CD1c-positive myeloid dendritic cell (primary cell): ENCODE measurements around the gene NET1.
"Not testable (repeated sequence)": the region's sequence is repeated elsewhere in the genome, so short reads cannot be mapped to it uniquely, and the experiment has no call there.

Experiments used
- DNase-seq: peaks from one replicate; pipeline ENCODE4 v3.0.0-alpha.2; 2016; ENCODE audit errors: extremely low spot score

Gene NET1

DNA sequence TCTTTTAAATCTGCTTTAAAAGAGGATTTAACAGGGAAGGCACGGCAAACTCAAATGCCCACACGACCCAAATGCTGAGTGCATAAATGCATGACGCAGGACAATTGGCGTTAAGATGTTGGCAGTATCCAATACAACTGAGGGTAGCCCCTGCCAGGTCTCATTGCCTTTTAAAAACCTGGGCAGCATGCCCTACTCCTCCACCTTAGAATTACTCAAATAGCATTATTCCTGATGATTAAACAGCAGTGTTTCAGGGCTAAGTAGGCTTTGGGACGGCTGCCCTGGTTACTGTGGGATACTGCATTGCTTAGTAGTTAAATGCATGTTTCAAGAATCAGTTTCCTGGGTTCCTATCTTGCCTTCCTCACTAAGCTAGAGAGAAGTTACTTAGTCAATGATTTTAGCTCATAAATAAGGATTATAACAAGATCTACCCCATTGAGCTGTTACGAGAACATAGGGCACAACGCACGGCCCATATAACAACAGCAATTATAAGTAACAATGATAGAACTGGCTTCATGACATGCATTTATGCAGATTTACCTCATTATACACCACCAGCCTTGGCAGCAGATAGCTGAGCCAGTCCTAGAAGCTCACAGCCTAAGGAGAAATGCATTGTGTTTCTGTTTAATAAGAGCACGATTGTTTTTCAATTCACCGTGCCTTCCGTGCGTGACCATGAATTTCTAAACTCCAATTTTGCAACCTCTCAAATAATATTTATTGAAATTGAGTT, 15.6 kb upstream of the NET1 start:
- DNase-seq: no peak

DNA sequence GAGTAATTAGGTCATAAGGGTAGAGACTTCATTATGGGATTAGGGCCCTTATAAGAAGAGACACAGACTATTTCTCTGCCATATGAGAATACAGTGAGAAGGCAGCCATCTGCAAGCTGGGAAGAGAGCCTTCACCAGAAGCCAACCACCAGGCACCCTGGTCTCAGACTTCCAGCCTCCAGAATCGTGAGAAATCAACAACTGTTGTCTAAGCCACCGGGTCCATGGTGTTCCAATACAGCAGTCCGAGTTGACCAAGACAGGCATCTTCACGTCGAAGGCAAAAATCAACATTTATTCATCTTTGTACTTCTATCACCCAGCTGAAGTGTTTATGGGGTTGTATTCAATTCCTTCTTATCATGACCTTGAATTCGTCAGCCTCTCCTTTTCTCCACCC, 13.0 kb upstream of the NET1 start:
- no peak for DNase-seq

DNA sequence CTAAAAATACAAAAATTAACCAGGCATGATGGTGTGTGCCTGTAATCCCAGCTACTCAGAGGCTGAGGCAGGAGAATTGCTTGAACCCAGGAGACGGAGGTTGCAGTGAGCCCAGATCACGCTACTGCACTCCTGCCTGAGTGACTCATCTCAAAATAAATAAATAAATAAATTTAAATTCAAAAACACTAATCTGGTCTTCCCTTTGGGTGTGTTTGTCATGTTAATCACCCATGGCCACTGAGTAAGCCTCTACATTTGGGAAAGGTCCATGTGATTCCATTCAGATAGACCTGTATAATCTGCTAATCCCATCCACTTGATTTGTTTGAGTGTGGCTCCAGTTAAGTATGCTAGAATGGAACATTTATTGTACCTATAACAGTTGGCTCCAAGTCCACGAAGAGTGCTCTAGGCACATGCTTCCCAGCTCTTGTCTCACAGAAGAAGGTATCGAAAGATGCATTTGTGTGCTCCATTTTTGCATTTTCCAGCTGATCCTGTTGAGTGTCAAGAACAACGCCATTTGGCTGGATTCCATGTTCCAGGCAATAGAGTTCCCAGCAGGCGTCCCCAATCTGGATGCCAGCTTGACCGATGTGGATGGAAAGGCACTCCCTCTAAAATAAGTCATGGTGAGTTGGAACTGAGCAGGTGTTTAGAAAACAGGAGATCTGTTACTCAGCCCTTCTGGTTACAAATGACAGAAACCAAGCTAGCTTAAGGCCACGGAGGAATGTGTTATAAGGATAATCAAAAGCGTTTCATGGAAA, 11.7 kb upstream of the NET1 start:
- no peak for DNase-seq

DNA sequence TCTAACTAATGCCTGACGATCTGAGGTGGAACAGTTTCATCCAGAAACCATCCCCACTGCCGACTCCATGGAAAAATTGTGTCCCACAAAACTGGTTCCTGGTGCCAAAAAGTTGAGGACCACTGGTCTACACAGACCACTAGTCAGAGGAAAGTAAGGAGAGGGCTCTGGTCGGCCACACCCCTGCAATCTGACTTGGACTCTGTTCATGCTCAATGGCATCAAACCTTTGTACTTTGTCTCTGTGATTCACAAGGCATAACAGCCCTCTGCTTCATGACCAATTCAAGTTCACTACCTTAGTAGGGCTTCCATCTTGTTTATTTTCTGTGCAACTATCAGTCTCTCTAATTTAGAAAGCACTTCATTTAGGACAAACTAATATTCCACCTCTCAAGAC, 9.6 kb upstream of the NET1 start:
- no peak for DNase-seq

DNA sequence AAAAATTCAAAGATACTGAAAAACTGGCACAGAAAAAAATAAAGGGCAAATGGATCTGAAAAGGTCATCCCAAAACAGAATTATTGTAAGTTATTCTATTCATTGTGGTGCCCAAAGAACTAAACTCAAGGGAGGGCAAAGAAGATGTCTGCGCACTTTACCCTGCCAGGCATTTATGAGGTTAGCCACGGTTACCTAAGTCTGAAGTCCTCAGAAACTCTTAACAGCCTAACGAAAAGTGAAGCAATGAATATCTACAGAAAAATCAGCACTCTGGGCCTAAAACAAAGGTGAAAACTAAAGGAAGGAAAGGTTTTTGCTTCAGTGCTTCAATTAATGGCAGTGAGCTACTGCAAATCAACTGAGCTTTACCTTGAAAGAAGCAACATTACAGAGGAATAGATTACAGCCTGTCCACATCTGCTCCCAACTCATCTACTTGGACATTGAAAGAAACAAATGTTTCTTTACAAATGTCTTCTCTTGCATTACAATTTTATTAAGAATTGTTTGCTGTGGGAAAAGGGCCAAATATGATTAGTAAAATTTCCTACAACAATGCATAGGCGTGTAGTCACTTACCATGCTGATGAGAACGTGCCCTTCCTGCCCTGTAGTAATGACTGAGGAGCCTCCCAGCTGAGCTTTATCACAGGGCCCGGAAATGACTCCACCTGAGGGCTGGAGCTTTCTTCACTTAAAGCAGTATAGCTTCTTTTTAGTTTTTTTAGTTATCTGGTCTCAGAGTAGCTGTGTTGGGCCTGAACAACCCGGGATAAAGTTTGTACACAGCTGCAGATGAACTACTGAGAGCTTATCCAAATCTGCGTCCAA, 7.9 kb upstream of the NET1 start, which contains the start of gene TUBAL3:
Gene TUBAL3 (minus strand): TSS at position 621 of the 834 bp plus-strand sequence. CDS start 36 bp downstream, at position 585.
- DNase-seq: no peak

DNA sequence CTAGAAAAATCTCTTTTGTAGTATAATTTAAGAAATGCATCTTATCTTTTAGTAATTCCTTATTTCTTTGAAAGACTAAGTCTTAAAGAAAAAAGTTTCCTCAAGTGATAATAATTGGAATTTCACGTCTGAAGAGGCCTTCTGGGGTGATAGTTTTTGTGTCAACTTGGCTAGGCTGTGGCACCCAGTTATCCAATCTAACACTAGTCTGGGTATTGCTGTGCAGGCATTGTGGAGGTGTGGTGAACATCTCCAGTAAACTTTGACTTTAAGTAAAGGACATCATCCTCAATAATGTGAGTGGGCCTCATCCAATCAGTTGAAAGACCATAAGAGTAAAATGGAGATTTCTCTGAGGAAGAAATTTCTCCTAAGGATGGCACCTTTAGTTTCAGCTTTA, 5.4 kb upstream of the NET1 start:
- no peak for DNase-seq

DNA sequence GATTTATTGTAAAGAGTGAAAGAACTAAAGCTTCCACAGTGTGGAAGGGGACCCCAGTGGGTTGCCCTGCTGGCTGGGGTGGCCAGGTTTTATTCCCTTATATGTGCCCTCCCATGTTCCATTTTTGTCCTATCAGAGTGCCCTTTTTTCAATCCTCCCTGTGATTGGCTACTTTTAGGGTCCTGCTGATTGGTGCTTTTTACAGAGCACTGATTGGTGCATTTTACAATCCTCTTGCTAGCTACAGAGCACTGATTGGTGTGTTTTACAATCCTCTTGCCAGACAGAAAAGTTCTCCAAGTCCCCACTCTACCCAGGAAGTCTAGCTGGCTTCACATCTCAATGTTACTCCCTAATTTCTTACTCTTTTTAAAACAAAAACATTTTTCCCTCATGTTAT, 1.6 kb upstream of the NET1 start:
- DNase-seq: not testable (repeated sequence)

DNA sequence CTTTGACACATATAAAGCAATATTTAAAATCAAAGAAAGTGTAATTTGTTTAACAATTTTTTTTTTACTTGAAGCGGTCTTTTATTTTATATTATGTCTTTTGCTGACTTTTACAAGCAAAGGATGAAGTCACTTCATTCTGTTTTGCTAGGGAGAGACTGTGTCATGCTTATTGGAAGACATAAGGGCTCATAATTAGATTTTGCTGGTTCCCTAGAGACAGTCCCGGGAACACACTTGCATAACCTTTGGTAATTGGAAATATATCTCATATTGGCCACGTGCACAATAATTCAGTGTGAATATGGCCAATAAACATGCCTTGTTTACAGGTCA, 448 bp upstream of the NET1 start:
- DNase-seq: no peak

DNA sequence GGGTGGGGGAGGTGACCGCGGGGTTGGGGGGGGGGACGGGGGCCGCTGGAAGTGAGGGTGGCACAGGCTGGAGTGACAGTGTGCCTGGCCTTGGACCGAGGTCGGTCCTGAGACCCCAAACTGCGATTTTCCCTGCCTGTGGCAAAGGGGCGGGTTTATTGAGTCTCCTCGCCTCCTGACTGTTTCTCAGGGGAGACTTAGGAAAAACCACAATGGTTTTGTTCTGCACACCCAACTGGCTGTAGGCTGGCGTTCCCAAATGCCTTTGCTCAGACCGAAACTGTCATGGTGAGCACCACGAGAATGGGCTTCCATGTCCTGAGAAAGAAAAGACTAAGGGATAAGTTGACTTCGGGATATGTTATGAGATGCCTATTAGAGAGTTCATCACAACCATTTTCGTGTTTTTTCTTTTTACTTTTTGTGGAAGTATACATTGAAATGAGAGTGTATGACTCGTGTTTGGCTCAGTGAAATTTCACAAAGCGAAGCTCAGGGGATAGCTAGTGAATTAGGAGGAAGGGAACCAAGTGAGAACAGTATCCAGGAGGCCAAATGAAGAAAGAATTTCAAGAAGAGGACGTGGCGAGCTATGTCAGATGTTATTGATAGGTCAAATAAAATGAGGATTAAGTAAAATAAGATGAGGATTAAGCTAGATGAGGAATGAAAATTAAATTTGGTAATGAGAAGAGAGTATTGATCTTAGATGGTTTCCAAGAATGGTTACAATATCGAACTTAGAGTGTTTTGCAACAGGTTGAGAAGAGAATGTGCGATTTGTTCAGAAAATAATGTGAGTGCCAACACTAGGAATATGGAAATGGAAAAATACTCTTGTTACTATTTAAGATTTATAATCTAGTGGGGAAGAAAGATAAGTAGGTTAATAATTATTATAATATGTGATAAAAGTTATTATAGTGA, 918 bp downstream of the NET1 start:
- DNase-seq: peak; percentile 21

DNA sequence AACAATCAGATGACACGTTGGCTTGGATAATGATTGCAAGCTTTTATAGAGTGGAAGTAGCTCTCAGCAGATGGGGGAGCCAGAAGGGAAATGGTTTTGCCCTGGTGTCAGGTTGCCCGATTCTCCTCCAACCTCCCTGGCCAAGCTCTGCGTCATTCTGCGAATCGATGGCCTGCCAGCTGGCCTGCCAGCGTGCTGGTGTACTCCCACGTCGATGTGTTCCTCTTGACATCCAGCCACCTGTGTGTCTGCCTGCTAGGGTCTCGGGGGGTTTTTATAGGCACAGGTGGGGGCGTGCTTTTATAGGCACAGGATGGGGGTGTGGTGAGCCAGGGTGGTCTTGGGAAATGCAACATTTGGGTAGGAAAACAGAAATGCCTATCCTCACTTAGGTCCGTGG, 4.6 kb downstream of the NET1 start:
- DNase-seq: no peak

DNA sequence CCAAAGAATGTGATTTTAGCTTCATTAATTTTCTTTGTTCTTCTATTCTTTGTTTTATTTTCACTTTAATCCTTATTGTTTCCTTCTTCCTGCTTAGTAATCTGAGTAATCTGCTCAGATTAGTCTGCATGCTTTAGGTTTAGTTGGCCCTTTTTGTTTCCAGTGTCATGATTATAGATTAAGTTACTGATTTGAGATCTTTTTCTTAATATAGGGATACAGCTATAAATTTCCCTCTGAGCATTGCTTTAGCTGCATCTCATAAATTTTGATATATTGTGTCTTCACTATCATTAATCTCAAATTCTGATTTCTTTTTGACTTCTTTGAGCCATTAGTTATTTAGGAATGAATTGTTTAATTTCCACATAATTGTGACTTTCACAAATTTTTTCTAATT, 6.2 kb downstream of the NET1 start:
- no peak for DNase-seq

DNA sequence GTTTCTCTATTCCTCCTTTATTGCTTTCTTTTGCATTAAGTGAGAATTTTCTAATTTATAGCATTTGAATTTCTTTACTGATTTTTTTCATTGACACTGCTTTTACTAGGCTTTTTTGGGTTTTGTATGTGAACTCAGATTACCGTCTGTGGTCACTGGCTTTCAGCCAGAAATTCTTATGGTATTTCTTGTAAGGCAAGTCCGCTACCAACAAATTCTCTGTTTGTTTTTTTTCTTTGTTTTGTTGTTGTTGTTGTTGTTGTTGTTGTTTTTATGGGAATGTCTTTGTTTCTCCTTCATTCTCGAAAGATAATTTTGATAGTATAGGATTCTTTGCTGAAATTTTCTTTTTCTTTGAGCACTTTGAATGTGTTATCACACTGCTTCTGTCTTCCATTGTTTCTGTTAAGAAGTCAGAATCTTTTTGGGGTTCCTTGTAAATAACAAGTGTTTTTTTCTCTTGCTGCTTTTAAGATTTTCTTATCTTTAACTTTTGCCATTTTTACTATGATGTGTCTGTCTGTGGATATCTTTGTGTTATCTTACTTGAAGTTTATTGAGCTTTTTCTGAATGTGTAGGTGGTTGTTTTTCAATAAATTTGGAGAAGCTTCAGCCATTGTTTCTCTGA, 7.2 kb downstream of the NET1 start:
- no peak for DNase-seq

DNA sequence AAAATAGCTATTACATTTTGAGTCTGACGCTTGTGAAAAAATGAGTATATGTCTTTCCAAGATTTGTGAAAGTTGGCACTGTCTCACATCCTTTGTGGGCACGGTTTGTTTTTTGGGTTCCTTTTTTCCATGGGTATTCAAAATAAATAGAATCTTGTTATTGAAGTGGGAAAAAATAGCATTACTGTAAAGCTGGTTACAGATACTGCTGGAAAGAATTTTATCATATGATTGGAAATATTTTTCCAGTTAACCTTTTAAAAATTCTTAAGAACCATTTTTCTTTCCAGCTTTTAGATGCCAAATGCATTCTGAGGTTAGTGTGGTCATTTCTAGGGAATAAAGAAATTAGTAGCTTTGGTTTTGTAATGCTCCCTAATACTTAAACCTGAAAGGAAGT, 11.4 kb downstream of the NET1 start:
- DNase-seq: no peak

DNA sequence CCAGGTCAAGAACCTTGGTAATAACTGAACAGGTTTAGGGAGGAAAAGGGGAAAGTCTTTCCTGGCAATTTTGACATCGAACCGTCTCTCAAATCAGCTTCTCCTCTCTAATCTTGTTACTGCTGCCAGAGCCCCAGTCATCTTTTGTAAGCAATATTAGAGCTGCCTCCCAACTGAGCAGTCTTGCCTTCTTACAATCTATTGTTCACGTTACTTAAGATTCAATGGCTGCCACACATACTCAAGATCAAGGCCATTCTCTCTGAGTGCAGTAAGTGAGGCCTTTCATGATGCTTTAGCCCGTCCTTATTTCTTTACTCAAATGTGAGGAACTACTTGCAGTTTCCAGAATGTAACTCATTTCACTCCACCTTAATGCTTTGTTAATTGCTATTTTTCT, 12.4 kb downstream of the NET1 start:
- no peak for DNase-seq

DNA sequence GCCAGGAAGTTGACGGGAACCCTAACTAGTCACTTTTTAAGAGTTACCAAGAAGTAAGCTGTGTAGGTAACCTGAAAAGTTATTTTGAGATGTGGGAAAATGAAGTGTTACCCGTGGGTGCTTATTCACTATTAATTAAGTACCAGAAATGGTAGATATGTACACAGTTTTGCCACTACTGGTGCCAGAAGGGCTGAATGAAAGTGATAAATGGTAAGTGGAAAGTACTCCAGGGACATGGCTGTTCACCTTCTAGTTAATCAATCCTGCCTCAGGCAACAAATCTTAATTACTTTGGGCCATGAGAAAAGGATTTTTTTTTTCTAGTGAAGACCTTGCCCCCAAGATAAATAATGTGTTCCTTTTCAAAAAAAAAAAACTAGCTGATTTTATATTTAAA, 15.8 kb downstream of the NET1 start:
- DNase-seq: no peak

DNA sequence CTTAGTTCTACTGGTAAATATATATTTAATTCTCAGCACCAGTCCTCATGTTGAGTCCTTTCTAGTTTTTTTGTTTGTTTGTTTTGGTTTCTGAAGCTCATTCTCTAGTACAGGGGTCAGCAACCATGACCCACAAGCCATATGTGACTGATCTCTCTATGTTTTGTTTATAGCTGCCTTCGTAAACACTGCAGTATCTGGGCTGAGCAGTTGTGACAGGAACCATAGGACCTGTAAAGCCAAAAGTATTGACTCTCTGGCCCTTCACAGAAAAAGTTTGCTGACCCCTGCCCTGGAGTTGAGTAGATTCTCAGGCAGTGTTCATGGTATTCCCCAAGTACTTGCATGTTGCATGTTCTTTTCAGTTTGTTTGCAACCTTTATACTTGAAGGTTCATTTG, 20.8 kb downstream of the NET1 start:
- DNase-seq: no peak

DNA sequence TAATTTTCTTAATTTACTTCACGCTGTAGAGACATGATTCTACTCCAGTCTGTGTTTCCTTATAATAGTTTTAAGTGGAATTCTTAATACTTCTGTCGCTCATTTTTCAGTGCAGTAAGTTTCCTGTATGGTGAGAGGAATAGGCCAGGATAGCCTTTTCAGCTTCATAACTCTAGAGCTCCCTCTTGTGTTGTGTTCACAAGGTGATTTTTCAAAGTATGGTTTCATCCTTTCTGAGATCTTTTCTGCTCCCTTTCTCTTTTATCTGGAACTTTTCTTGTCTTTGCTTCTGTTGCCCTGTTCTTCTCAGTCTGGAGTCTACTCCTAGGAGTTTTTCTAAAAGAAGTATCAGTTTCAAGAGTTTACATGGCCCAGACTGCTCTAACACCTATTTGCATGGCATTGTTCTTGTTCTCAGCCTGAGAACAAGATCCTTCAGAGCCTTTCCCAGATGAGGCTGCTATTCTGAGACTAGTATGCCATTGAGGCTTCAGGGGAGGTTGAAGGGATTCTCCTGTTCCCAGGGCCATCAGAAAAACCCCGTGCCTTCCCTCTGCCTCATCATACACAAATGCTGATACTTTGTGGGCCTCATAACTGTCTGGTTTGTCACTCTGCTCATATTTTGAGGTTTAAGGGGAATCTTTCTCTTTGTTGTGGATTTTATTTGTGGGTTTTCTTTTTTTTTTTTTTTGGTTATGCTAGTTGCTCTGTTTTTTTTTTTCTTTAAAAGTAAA, 21.8 kb downstream of the NET1 start:
- DNase-seq: peak; percentile 52

DNA sequence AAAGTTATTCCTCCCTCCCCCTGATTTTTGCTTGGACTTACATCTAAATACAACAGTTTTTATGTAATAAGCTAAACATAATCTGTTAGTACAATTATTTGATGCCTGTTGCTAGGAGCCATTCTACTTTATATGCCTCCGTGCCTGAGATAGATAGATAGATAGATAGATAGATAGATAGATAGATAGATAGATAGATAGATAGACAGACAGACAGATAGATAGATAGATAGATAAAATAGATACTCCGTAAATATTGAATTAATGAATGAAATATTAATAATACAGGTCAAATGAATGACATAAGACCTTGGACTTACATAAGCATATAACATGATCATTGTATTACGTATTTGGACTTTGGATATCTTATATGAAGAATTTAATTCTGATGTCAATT, 23.0 kb downstream of the NET1 start:
- DNase-seq: no peak

DNA sequence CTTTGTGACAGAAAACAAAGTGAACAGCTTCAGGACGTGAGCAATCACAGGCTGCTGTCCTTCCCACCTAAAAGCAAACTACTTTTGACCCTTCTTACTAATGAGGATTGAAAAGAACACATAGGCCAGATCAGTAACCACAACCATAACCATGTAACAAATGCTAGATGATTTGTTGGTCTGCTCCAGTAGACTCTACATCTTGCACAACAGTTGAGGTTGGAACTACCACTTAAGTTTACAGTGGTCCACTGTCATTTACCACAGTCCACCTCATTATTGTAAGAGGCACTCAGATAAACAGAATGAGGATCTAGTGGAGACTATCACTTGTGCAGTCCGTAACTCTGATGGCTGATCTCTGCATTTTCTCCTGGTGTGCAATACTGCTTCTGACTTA, 27.8 kb downstream of the NET1 start:
- DNase-seq: no peak

DNA sequence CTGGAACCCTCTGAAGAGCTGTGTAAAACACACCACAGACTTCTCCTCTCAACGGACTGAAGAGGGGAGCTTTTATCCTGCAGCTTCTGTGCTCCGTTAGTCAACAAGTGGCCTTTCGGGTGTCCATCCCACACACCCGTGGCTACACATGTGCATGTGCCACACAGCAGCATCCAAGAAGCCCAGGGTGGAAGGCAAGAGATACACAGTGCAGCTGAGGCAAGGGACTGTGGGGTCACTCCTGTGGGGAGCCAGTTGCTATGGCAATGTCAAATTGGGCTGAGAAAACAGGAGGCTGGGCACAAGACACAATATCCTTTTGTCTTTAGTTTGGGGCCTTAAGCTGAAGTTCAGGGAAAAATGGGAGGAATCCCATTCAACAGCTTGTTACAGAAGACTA, 28.7 kb downstream of the NET1 start:
- no peak for DNase-seq
